Activated CD8-positive, alpha-beta memory T cell treated with anti-CD3 and anti-CD28 coated beads for 36 hours (primary cell): ENCODE measurements around the gene DNAH7. TPM values are rescaled to one million over a fixed set of nuclear protein-coding genes. Genes with fewer than 3 reads are reported as not detected.

ENCODE experiments used
- CTCF ChIA-PET: fragments of 350-600 bp; sonication (Branson Sonifier 250); formaldehyde crosslinking; loops from one replicate; lab custom pipeline; 2021; ENCODE audit warnings: antibody characterized with exemption; lab: Charles Lee
- POLR2A ChIA-PET: fragments of 350-600 bp; sonication (Branson Sonifier 250); formaldehyde crosslinking; loops from one replicate; lab custom pipeline; 2021; ENCODE audit warnings: antibody characterized with exemption; lab: Charles Lee
- total RNA-seq, 2 experiments: library from RNA; stranded (reverse); gene quantifications; one replicate each; pipeline ENCODE4 v1.2.3, GENCODE V29; 2021

Gene DNAH7
- total RNA-seq, 2 experiments from 2014 or later = 0.04 to 0.08 TPM

DNA sequence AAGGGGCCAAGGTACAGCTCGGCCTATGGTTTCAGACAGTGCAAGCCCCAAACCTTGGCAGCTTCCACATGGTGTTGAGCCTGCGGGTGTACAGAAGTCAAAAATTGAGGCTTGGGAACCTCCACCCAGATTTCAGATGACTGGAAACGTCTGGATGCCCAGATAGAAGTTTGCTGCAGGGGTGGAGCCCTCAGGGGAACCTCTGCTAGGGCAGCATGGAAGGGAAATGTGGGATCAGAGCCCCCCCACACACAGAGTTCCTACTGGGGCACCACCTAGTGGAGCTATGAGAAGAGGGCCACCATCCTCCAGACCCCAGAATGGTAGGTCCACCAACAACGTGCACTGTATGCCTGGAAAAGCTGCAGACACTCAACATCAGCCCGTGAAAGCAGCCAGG, 15.0 kb upstream of the DNAH7 start:
- CTCF ChIA-PET = no interaction called here
- POLR2A ChIA-PET = no interaction called here

DNA sequence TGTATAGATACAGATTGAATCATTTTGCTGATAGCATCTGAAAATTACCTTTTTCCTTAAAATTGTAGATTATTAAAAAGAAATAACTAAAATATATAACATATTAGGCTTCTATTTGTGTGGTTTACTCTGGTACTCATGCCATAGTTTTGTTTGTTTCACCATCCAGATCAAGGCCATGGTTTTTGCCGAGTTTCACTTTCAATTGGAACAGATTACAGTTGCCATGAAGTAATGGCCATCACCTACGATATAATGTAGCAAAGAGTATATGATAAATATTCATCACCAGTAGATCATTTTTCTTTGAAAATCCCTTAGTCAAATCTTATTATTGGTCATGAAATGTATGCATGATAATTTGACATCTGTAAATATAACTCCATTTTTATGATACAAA, 11.9 kb upstream of the DNAH7 start:
- POLR2A ChIA-PET = no interaction called here
- CTCF ChIA-PET = no interaction called here

DNA sequence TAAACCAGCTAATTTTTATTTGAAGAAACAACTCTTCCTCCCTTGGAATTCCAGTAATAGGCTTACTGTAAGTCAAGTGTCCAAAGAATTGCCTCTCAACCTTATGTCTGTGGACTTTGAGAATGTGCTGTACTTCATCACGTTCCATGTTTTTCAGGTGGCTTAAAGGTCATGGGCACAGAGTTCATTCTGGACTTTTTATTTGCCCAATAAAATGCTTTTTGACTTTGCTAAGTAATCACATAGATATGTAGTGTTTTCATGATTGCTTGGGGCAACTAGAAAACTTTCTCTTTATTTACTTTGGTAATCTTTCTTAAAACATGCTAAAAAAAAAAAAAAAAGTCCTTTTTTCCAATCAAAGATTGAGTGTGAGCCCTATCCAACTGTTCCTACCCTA, 10.4 kb upstream of the DNAH7 start:
- ChIA-PET CTCF (interaction anchor here (0.5 to 2.8 kb wide), 12 partner anchors 18 to 375 kb away, joined by 3 to 15 read pairs (median 4); no protein-coding TSS in a partner anchor), POLR2A (no interaction called here)

DNA sequence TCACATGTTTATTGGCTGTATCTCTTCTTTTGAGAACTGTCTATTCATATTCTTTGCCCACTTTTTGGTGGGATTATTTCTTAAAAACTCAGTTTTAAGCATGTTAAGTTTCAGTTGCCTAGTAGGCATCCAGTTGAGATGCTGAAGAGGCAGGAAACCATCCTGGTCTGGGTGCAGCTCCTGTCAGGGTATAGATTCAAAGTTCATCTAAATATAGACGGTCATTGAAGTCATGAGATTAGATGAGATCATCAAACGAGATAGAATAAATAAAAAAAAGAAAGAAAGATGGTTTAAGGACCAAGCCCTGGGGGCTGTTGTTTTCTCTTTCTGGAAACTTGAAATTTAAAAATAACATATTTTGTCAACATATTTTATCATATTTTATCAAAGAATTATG, 9.2 kb upstream of the DNAH7 start:
- ChIA-PET CTCF (interaction anchor here (1.0 to 2.8 kb wide), 11 partner anchors 10 to 259 kb away, joined by 3 to 15 read pairs (median 5); partner anchors contain the start of gene DNAH7), POLR2A (interaction anchor here (1.1 kb wide), 1 partner anchor 93 kb away, joined by 3 read pairs; the partner anchor contains the start of gene STK17B)

DNA sequence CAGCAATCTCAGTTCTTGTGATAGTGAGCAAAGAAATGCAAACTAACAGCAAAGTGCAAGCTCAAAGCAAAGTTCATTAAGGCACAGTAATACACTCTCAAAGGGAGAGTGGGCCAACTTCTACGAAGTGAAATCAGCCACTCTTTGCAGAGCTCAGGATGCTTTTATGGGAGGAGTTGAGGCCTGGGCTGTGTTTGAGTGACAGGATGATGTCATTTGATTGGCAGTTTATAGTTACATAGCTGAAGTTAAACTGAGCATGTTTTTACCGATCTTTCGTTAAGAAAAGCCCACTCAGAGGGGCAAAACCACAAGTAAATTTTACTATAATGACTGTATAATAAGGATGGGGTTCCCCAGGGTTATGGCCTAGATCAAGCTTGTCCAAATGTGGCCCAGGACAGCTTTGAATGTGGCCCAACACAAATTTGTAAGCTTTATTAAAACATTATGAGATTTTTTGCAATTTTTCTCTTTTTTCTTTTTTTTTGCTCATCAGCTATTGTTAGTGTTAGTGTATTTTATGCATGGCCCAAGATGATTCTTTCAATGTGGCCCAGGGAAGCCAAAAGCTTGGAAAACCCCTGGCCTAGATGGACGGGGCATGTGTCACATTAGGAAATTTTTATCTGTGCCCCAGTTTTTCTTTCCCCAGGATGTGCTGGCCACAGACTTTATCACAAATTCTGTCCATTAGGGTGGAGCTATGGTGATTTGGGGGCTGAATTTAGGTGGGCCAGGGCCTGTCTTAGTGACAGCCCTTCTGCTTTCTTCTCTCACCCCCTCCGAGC, 8.3 kb upstream of the DNAH7 start:
- ChIA-PET POLR2A (interaction anchor here (0.7 to 1.1 kb wide), 2 partner anchors 64 to 94 kb away, joined by 3 read pairs; partner anchors contain the start of gene STK17B), CTCF (interaction anchor here (0.6 to 2.8 kb wide), 10 partner anchors 9 to 573 kb away, joined by 3 to 15 read pairs (median 4); partner anchors contain the start of gene DNAH7)

- ChIA-PET POLR2A (no interaction called here), CTCF (no interaction called here)
Measured at GRCh38 chr2:196075196-196075595, 6.6 kb upstream of the DNAH7 start.

DNA sequence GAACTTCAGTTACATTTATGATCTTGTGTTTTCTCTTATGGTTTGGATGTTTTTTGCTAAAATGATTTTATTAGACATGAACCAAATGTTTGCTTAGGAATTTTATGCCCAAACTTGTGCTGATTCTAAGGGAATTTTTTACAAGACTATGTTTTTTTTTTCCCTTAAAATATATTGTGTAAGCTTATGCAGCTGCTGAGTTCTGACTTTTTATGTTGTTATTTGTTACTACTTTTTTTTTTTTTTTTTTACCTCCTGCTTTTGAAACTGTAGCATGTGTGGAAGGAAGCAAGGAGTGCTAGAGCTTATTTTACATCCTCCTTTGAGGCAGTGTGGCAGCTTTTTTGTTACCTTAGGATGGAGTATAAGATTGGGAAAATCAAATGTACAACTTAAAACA, 6.0 kb upstream of the DNAH7 start:
- ChIA-PET POLR2A (no interaction called here), CTCF (interaction anchor here (0.6 kb wide), 1 partner anchor 263 kb away, joined by 3 read pairs; no protein-coding TSS in a partner anchor)

- POLR2A ChIA-PET = no interaction called here
- CTCF ChIA-PET = no interaction called here
Measured at GRCh38 chr2:196073521-196073920, 4.9 kb upstream of the DNAH7 start.

GRCh38 chr2:196067088-196067382, 1.6 kb downstream of the DNAH7 start:
- CTCF ChIA-PET = interaction anchor here (0.6 to 2.2 kb wide), 5 partner anchors 10 to 521 kb away, joined by 3 to 13 read pairs (median 3); no protein-coding TSS in a partner anchor
- POLR2A ChIA-PET = no interaction called here

DNA sequence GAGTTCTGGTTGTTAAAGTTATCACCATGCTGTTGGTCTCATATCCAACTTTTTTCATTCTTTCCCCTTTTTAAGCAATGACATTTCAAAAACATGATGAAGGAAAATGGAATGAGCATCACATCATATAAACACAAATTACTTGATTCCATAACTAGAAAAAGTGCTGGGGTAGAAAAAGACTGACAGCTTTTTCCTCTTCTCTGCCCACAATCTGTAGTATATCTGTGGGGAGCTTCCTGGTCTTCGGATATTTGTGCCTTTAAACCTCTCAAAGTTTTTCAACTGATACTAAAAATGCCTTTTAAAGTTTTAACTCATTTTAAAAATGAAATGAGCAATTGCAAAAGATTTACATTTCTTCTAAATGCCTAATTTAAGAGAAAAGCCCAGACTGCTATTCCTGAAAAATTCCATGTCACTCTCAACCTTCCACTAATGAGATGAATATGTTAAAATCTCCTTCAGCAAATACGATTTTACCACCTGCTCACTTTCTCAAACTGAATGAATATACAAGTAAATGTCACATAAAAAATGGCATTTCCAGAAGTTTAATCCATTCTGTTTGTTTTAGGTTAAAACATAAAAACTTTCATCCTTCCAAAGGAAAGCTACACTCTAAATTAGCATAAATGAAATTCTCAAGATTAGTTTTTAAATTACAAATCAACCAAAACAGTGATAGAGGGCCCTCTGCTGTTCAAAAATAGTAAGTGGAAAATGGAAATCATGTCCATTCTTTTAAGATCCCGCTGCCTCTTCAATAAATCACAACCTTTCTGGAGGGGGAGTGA, 2.1 kb downstream of the DNAH7 start:
- POLR2A ChIA-PET = no interaction called here

GRCh38 chr2:196063773-196064172, 4.9 kb downstream of the DNAH7 start:
- ChIA-PET POLR2A (no interaction called here), CTCF (no interaction called here)

More for the DNA sequence above, 2.1 kb downstream of the DNAH7 start:
- CTCF ChIA-PET = interaction anchor here (0.6 to 1.3 kb wide), 2 partner anchors 270 to 521 kb away, joined by 3 read pairs; no protein-coding TSS in a partner anchor

DNA sequence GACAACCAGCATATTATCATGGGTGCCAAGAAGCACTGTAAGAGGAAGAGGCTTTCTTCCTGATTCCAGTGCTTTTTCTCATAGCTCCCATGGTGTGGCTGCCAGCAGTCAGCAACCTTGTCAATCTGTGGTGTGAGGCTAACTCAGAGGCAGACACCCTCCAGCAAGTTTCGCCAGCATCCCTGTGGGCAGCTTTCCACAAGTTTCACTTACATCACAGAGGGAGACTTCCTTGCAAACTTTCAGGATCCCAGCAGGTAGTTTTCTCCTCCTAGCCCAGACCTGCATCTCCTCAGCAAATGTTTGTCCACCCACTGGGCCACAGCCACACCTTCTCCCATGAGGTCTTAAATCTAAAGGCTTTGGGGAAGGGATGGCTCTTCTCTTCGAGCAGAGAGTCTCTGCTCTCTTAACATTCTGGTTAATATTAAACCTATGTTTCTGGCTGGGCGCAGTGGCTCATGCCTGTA, 9.1 kb downstream of the DNAH7 start:
- ChIA-PET CTCF (interaction anchor here (1.1 kb wide), 1 partner anchor 9 kb away, joined by 3 read pairs; the partner anchor contains the start of gene DNAH7), POLR2A (no interaction called here)

DNA sequence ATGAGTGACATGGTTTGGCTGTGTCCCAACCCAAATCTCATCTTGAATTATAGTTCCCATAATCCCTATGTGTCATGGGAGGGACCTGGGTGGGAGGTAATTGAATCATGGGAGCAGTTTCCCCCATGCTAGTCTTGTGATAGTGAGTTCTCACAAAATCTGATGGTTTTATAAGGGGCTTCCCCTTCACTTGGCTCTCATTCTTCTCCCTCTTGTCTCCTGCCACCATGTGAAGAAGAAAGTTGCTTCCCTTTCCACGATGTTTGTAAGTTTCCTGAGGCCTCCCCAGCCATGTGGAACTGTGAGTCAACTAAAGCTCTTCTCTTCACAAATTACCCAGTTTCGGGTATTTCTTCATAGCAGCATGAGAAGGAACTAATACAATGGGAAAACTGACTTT, 14.0 kb downstream of the DNAH7 start:
- ChIA-PET POLR2A (no interaction called here), CTCF (no interaction called here)

DNA sequence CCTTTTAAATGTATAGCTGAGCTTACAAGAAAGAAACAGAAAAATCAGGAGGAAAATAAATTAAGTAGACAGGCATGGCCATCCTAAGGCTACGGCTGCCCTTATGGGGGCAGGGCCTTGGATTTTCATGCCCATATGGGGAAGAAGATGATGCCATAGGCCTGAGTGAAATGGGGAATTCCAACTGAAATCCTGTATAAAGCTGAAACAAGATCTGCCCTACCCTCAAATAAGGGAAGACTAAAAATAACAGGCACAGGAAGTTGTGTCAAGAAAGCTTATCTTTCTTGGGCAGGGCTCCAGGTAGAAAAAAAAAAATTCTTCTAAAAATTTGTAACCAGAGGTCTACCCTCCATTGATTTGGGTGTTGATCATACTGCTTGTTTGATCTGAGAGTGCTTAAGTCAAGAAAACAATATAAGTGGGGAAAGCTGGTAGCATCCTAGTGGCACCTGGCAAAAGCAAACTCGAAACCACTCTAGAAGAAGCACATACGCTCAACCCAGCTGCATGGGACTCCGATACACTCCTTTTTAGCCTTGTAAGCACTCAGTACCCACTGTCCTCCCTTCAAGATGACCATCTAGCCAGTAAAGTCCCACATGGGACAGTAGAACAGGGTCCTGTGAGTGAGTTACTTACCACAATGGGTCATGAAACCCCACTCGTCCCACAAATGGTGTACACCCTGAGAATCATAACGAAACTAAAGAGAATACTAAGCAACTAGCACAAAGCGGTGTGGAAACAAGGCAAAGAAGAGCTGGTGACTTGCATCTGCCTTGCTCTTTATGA, 22.3 kb downstream of the DNAH7 start:
- CTCF ChIA-PET = no interaction called here
- POLR2A ChIA-PET = no interaction called here

DNA sequence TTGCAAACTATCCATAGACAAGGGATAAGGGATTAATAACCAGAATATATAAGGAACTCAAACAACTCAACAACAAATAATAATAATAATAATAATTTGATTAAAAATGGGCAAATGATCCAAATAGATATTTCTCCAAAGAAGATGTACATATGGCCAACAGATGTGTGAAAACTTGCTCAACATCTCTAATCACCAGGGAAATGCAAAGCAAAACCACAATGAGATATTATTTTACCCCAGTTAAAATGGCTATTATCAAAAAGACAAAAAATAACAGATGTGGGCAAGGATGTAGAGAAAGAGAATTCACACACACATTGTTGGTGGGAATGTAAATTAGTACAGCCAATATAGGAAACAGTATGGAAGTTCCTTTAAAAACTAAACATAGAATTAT, 26.9 kb downstream of the DNAH7 start:
- ChIA-PET CTCF (no interaction called here), POLR2A (no interaction called here)

DNA sequence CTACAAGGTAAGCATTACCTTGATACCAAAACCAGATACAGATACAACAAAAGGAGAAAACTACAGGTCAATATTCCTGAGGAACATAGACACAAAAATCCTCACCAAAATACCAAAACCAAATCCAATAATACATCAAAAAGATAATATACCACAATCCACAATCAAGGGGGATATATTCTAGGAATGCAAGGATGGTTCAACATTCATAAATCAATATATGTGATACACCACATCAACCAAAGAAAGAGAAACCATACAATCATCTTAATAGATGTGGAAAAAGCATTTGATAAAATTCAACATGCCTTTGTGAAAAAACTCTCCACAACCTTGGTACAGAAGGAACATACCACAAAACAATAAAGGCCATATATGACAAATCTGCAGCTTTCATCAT, 28.4 kb downstream of the DNAH7 start:
- POLR2A ChIA-PET = no interaction called here
- CTCF ChIA-PET = no interaction called here

DNA sequence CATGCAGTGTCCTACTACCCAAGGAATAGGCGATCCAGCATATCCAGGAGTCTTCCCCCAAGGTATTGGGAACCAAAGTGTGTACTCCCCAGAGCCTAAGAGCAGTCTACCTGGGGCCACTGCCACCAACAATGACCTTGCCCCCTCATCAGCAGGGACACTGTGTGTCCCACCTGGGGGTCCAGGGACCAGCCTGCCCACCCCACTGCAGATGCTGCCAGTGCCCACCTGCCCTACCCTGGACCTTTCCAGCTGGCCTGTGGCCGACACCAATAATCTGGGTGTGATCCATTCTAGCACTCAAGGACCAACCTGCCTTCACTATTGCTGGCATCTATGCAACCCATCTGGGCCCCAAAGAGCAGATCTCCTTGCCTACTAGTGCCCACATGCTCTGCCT, 32.2 kb downstream of the DNAH7 start:
- ChIA-PET CTCF (interaction anchor here (0.6 kb wide), 1 partner anchor 34 kb away, joined by 3 read pairs; no protein-coding TSS in a partner anchor), POLR2A (no interaction called here)

DNA sequence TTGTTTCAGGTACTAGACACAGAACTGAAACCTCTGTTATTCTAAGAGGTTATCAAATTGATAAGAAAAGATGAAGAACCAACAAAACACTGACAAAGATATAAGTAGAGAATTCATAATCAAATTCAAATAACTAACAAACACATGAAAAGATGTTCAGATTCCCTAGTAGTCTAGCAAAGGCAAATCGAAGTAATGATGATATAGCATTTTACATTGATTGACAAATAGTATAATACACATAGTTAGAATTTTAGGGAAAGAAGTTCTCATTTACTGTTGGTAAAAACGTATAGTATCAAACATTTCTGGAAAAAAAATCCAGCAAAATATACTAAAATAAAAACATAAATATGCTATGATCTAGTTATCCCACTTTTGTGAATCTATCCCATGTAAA, 50.6 kb downstream of the DNAH7 start:
- ChIA-PET CTCF (no interaction called here), POLR2A (no interaction called here)

DNA sequence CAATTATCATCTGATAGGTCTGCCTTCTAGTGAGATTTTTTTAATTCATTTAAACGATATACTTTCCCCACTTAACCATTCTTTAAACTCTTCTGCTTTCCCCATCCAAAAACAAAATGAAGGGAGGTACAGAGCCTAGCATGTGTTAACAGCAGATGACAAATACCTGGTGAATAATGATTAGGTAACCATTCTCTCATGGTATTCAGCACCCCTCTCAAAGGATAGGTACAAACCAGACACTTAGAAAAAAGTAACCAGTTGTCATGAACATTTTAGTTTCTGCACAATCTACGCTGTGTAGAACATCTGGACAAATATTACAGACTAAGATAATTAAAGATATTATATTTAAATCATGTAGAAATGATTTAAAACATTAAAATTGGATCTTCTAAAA, 56.3 kb downstream of the DNAH7 start:
- POLR2A ChIA-PET = no interaction called here
- CTCF ChIA-PET = no interaction called here
